Measurements from ENCODE around the gene TNFRSF12A. TPM values are rescaled to one million over a fixed set of nuclear protein-coding genes. Genes with fewer than 3 reads are reported as not detected.

The TNFRSF12A gene
- total and polyA plus RNA-seq, 2 of the 13 experiments (the other 11 are each of a cell fraction or from before 2014, with no cell fraction given) = 61.9 to 66.0 TPM

DNA sequence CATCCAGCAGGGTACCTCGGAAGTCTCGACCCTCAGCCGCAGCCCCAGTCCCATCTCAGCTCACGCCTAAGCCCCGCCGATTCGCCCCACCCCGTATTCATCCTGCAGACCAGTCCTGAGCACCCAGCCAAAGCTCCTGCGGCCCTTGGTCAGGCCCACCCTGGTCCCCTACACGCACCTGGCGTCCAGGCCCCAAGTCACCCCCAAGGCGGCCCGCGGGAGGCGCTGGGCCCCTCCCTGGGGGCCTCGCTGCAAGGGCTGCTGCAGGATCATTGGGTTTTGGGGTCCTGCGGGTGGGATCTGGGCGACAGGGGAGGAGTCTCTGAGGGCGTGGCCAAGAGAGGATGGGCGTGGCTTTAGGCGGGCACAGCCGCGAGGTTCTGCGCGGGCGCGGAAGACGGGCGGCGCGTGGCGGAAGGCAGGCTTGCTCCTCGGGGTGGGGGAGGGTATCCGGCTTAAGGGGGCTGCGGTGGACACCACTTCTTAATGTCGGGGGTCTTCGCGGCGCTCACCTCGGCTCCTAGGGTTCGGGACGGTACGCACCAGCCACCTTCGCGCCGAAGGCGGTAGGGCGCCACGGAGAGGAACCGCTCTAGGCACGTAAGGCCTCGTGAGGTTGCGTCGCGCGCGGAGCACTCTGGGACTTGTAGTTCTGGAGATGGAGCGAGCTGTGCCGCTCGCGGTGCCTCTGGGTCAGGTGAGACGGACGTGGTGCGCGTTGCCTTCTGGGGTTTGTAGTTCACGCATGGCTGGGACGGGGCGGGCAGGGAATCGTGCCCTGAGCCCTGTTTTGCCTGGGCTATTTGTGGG is 3.7 kb downstream of the TNFRSF12A start, which contains the start of the genes HCFC1R1 and THOC6 (continued):
- 0 out of 2 replicates have a peak, but pooled peaks have one; percentile 46 for TF ChIP-seq ETV6 (CRISPR knock-in tag; conservative IDR thresholded peaks at IDR 0.05)
- peak; percentile 58; the same call in 1 of the 2 replicates for TF ChIP-seq SP2 (CRISPR knock-in tag; IDR thresholded peaks at IDR 0.05)
- TF ChIP-seq ZFP82 (CRISPR knock-in tag; IDR thresholded peaks at IDR 0.05; ENCODE audit: borderline replicate concordance) = 0 out of 2 replicates have a peak, but pooled peaks have one; percentile 23
- peak; percentile 68 for TF ChIP-seq TIGD3 (CRISPR knock-in tag; IDR thresholded peaks at IDR 0.05; ENCODE audit: borderline replicate concordance)
- TF ChIP-seq HNRNPLL (IDR thresholded peaks at IDR 0.05; ENCODE audit: low read depth, low read length, poor library complexity, severe bottlenecking) = peak; percentile 92
- peak; percentile 42; the same call in 1 of the 2 replicates for TF ChIP-seq MED1 (CRISPR knock-in tag; IDR thresholded peaks at IDR 0.05)
- TF ChIP-seq ZNF275 (CRISPR knock-in tag; IDR thresholded peaks at IDR 0.05; ENCODE audit: borderline replicate concordance) = peak; percentile 33; the same call in 1 of the 2 replicates
- no peak for TF ChIP-seq RARA (CRISPR knock-in tag; IDR thresholded peaks at IDR 0.05)
- no peak for TF ChIP-seq SOX13 (IDR thresholded peaks at IDR 0.05)
- peak in 1 of 2 experiments; percentile 42; a peak in 3 of 4 replicates for TF ChIP-seq SOX13 (CRISPR knock-in tag; conservative IDR thresholded peaks at IDR 0.05 in 1 of 2, IDR thresholded peaks at IDR 0.05 in 1 of 2)
- TF ChIP-seq ZNF788 (CRISPR knock-in tag; IDR thresholded peaks at IDR 0.05; ENCODE audit: borderline replicate concordance) = peak; percentile 94; the same call in 1 of the 2 replicates
- TF ChIP-seq ATF2 (CRISPR knock-in tag; IDR thresholded peaks at IDR 0.05) = peak; percentile 77; the same call in 1 of the 2 replicates
- no peak for TF ChIP-seq HOXA7 (CRISPR knock-in tag; IDR thresholded peaks at IDR 0.05)
- peak; percentile 54; the same call in 1 of the 2 replicates for TF ChIP-seq KDM3A (CRISPR knock-in tag; IDR thresholded peaks at IDR 0.05; ENCODE audit: low read depth)
- peak; percentile 66 for TF ChIP-seq ETV5 (CRISPR knock-in tag; IDR thresholded peaks at IDR 0.05; ENCODE audit: borderline replicate concordance)
- no peak for TF ChIP-seq ZNF207 (IDR thresholded peaks at IDR 0.05; ENCODE audit: borderline replicate concordance)
- TF ChIP-seq, protein P1, sequence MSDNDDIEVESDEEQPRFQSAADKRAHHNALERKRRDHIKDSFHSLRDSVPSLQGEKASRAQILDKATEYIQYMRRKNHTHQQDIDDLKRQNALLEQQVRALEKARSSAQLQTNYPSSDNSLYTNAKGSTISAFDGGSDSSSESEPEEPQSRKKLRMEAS (IDR thresholded peaks at IDR 0.05) = peak; percentile 86
- TF ChIP-seq ONECUT2 (CRISPR knock-in tag; IDR thresholded peaks at IDR 0.05) = no peak
- no peak for TF ChIP-seq ZNF597 (CRISPR knock-in tag; IDR thresholded peaks at IDR 0.05)
- no peak for TF ChIP-seq ZNF460 (CRISPR knock-in tag; IDR thresholded peaks at IDR 0.05; ENCODE audit: borderline replicate concordance)
- peak; percentile 71; the same call in 1 of the 2 replicates for TF ChIP-seq ZNF879 (CRISPR knock-in tag; IDR thresholded peaks at IDR 0.05)
- TF ChIP-seq HCFC1 (IDR thresholded peaks at IDR 0.05; ENCODE audit: low read depth, low read length) = peak; percentile 98
- TF ChIP-seq NKX3-1 (CRISPR knock-in tag; IDR thresholded peaks at IDR 0.05) = peak; percentile 55; the same call in 1 of the 2 replicates
- TF ChIP-seq ZNF724P (CRISPR knock-in tag; IDR thresholded peaks at IDR 0.05; ENCODE audit: borderline replicate concordance) = no peak

Data from HepG2 (cell line).